ENCODE data around the gene SCUBE1.
A peak's percentile ranks its signal among the peaks of the same experiment; 100 is the strongest.

Gene SCUBE1

DNA sequence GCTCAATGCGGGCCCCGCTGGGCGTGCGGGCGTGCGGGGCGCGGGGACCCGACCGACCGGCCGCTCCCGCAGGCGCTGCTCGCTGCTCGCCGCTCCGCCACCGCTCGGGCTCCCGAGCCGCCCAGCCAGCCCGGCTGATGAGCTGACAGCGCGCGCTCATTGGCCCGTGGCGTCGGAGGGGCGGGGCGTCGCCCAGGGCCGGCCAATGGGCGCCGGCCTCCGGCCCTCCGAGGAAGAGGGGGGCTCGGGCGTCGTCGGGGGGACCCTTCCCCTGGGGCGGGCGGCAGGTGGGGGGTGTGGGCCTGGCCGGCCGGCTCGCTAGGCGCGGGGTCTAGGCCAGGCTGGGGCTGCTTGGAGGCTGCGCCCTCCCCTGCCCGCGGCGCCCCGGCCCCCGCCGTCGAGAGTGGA, at the start of gene SCUBE1:
Gene SCUBE1 (minus strand): TSS at position 111 of the 408 bp plus-strand sequence. CDS start 111 bp downstream, outside the sequence.
- TF ChIP-seq, protein P1, sequence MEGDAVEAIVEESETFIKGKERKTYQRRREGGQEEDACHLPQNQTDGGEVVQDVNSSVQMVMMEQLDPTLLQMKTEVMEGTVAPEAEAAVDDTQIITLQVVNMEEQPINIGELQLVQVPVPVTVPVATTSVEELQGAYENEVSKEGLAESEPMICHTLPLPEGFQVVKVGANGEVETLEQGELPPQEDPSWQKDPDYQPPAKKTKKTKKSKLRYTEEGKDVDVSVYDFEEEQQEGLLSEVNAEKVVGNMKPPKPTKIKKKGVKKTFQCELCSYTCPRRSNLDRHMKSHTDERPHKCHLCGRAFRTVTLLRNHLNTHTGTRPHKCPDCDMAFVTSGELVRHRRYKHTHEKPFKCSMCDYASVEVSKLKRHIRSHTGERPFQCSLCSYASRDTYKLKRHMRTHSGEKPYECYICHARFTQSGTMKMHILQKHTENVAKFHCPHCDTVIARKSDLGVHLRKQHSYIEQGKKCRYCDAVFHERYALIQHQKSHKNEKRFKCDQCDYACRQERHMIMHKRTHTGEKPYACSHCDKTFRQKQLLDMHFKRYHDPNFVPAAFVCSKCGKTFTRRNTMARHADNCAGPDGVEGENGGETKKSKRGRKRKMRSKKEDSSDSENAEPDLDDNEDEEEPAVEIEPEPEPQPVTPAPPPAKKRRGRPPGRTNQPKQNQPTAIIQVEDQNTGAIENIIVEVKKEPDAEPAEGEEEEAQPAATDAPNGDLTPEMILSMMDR (IDR thresholded peaks at IDR 0.05; ENCODE audit: low read length, missing control alignments) = no peak
- no peak within 1 kb of the TSS for H3K4me3 ChIP-seq (replicated peaks; ENCODE audit: low read depth, low read length)
- peak; percentile 20 for DNase-seq (ENCODE audit: low read depth)

DNA sequence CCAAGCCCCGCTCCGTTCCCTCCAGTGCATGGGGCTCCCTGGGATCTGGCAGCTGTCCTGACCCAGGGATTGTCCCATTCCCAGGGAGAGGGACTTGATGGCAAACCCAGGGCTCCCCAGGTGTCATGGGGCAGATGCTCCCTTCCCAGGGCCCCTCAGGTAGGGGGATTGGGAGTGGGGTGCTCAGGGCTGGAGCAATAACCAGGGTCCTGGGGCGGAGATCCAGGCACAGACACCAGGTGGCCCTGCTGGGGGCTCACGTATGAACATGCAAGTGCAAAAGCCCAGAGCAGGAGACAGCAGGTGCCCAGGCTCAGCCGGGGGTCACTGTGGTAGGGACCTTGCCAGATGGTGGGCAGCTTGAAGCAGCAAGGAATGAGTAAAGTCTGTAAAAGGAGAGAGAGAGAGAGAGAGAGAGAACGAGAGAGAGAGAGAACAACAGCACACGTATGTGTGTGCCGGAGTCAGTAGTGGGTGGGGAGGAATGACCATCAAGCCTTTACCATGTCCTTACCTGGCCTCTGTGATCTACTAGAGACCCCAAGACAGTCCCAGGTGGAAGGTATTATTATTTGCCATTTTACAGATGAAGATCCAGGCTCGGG, 49.3 kb upstream of the SCUBE1 start:
- no peak overlapping the region for H3K4me3 ChIP-seq (replicated peaks; ENCODE audit: low read depth, low read length)
- DNase-seq (ENCODE audit: low read depth) = no peak
- TF ChIP-seq, protein P1 (IDR thresholded peaks at IDR 0.05; ENCODE audit: low read length, missing control alignments) = no peak

DNA sequence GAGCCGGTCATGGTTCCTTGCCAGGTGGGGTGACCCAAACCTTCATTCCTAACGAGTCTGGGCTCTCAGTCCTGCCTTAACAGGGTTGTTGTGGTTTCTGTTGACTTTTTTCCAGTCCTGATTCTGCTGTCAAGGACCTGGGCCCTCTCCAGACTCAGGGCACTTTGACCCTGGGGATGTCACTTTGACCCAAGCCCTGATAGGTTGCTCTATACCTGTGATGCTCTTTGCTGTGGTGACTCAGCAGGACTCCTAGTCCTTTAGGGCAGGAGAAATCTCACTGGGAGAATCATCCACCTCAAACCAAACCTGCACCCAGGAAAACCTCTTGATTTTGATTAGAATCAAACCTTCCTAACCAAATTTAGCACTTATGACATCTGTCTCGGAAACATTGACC, 48.1 kb upstream of the SCUBE1 start:
- TF ChIP-seq, protein P1 (IDR thresholded peaks at IDR 0.05; ENCODE audit: low read length, missing control alignments) = no peak
- no peak overlapping the region for H3K4me3 ChIP-seq (replicated peaks; ENCODE audit: low read depth, low read length)
- DNase-seq (ENCODE audit: low read depth) = no peak

DNA sequence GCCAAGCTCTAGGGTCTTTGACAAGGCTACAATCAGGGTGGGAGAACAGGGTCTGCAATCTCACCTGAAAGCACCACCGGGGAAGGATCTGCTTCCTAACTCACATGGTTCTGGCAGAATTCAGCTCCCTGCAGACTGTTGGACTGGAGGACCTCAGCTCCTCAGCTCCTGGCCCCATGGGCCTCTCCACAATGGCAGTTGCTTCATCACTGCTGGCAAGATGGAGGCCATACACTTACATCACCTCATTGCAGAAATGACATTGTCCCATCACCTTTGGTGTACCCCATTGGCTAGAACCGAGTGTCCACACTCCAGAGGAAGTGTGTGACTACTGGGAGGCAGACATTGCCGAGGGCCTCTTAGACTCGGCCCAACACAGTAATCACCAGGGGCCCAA, 47.7 kb upstream of the SCUBE1 start:
- H3K4me3 ChIP-seq (replicated peaks; ENCODE audit: low read depth, low read length) = no peak overlapping the region
- no peak for DNase-seq (ENCODE audit: low read depth)
- TF ChIP-seq, protein P1 (IDR thresholded peaks at IDR 0.05; ENCODE audit: low read length, missing control alignments) = no peak

DNA sequence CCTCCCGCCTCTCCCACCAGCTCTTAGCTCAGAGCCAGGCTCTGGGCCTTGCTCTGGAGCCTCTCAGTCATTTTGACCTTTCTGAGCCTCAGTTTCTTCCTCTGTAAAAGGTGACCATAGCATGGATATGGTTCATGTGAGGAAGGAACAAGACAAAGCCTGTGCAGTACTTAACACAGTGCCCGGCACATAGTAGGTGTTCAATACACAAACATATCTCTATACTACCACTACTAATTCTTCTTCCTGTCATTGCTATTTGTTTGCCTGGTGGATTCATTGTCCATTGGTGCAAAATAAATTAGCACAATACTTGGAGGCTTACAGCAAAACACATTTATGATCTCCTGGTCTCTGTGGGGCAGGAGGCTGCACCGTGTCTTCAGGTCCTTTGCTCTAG, 47.0 kb upstream of the SCUBE1 start:
- H3K4me3 ChIP-seq (replicated peaks; ENCODE audit: low read depth, low read length) = no peak overlapping the region
- TF ChIP-seq, protein P1 (IDR thresholded peaks at IDR 0.05; ENCODE audit: low read length, missing control alignments) = no peak
- DNase-seq (ENCODE audit: low read depth) = no peak

DNA sequence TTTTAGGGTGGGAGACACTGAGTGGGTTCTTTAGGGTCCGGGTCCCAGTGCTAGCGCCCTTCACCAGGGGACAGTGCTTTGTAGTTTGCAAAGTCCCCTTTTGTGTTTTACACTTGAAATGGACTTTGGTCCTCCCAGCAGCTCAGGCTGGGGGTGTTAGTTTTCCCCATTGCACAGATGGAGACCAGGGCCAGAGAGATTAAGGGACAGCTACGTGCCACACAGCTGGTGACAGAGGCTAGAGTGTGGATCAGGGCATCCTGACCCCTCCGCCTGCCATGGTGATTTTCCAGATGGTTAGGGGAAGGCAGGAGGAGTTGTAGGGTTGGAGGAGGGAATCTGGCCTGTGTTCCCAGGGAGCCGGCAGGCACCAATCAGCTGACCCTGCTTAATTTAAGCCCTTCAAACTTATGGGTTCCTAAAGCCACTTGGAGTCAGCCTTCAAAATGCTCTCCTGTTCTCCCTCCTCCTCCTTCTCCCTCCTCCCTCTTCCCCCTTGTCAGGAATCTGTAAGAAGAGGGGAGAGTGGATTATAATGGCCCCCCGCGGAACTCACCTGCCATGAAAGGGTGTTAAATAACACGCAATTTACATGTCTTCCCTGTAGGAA, 46.2 kb upstream of the SCUBE1 start:
- DNase-seq (ENCODE audit: low read depth) = no peak
- TF ChIP-seq, protein P1 (IDR thresholded peaks at IDR 0.05; ENCODE audit: low read length, missing control alignments) = no peak
- no peak overlapping the region for H3K4me3 ChIP-seq (replicated peaks; ENCODE audit: low read depth, low read length)

DNA sequence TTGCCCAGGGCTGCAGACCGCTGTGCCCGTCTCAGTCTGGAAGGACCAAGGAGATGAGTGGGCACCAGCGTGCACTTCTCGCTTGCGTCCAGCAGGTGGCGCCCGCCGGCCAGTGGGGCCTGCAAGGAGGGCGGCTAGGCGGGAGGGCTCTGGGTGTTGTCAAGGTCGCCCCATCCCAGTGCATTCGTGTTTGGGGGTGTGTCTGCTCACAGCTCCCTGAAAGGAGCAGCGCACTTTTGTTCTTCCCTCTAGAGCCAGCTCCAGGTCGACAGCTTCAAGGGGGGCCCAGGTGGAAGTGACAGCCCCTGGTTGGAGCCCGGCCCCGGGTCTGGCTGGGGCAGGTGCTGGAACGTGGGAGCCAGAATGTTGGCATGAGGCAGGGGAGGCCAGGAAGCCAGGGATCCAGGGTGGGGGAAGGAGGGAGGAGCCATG, 45.3 kb upstream of the SCUBE1 start:
- no peak overlapping the region for H3K4me3 ChIP-seq (replicated peaks; ENCODE audit: low read depth, low read length)
- DNase-seq (ENCODE audit: low read depth) = peak; percentile 66
- TF ChIP-seq, protein P1 (IDR thresholded peaks at IDR 0.05; ENCODE audit: low read length, missing control alignments) = peak; percentile 91

All from fibroblast of pulmonary artery (primary cell).